ENCODE data around the gene DNMT3A.

GRCh38 chr2:25255745-25256487, 85.8 kb downstream of the DNMT3A start:
- TF ChIP-seq CTCF (IDR thresholded peaks at IDR 0.05) = no peak
- no peak for TF ChIP-seq EZH2 (IDR thresholded peaks at IDR 0.05; ENCODE audit: borderline replicate concordance, insufficient read depth, low read depth, low read length, poor library complexity, severe bottlenecking)

All from B cell (primary cell).